RWPE2 (cell line): ENCODE results near the gene ETNK2.

Source experiments
- ATAC-seq: fragments of 200-7000 bp; cut with Tn5 transposase; 3 replicates; pipeline ENCODE4 v1.9.1; 2021; ENCODE audit warnings: low read depth
- DNase-seq: peaks from one replicate; pipeline ENCODE4 v3.0.0-alpha.2; 2020; ENCODE audit warnings: low spot score
- H3K27ac ChIP-seq: fragments of 450-650 bp; 2 replicates; pipeline ENCODE4 v1.5.1; 2017; ENCODE audit warnings: mild to moderate bottlenecking; ENCODE audit not compliant: poor library complexity, severe bottlenecking
- H3K27me3 ChIP-seq: fragments of 250-450 bp; sonication (Bioruptor Pico); 2 replicates; pipeline ENCODE4 v1.5.1; 2021; ENCODE audit warnings: mild to moderate bottlenecking, moderate library complexity; ENCODE audit not compliant: insufficient read depth, poor library complexity, severe bottlenecking
- H3K36me3 ChIP-seq: fragments of 250-450 bp; sonication (Bioruptor Pico); 2 replicates; pipeline ENCODE4 v1.5.1; 2020; ENCODE audit warnings: low read depth, mild to moderate bottlenecking, moderate library complexity
- H3K4me1 ChIP-seq: fragments of 250-450 bp; sonication (Bioruptor Pico); 2 replicates; pipeline ENCODE4 v1.5.1; 2021; ENCODE audit warnings: mild to moderate bottlenecking, moderate library complexity; ENCODE audit not compliant: insufficient read depth, poor library complexity, severe bottlenecking
- H3K4me3 ChIP-seq: fragments of 250-450 bp; sonication (Bioruptor Pico); 2 replicates; pipeline ENCODE4 v1.5.1; 2021; ENCODE audit warnings: mild to moderate bottlenecking, moderate library complexity; ENCODE audit not compliant: severe bottlenecking
- H3K9me3 ChIP-seq: fragments of 250-450 bp; sonication (Bioruptor Pico); 2 replicates; pipeline ENCODE4 v1.5.1; 2021; ENCODE audit warnings: mild to moderate bottlenecking, moderate library complexity; ENCODE audit not compliant: severe bottlenecking
- CTCF ChIP-seq: fragments of 450-650 bp; IDR thresholded peaks from one replicate; pipeline ENCODE4 v1.5.1; 2017; ENCODE audit warnings: mild to moderate bottlenecking, moderate library complexity; ENCODE audit not compliant: poor library complexity, severe bottlenecking

ETNK2 gene

GRCh38 chr1:204170494-204171155 is 18.8 kb upstream of the ETNK2 start:
- no peak for TF ChIP-seq CTCF
- peaks cover 18% of the 10 kb centered on the region for H3K4me1 ChIP-seq
- no peaks in the 10 kb centered on the region for H3K36me3 ChIP-seq
- no peak overlapping the region for H3K4me3 ChIP-seq
- peaks cover 24% of the 10 kb centered on the region for H3K9me3 ChIP-seq
- DNase-seq (no peak), ATAC-seq (no peak)
- peak overlapping the region; percentile 62 for H3K27ac ChIP-seq
- no peaks in the 10 kb centered on the region for H3K27me3 ChIP-seq

GRCh38 chr1:204169858-204170257 is 18.0 kb upstream of the ETNK2 start:
- no peak overlapping the region for H3K27ac ChIP-seq
- H3K4me1 ChIP-seq, result peaks cover 14% of the 10 kb centered on the region
- H3K27me3 ChIP-seq, result no peaks in the 10 kb centered on the region
- TF ChIP-seq CTCF, result no peak
- no peak for ATAC-seq
- no peak overlapping the region for H3K4me3 ChIP-seq
- H3K9me3 ChIP-seq, result peaks cover 24% of the 10 kb centered on the region
- DNase-seq, result no peak
- H3K36me3 ChIP-seq, result no peaks in the 10 kb centered on the region

GRCh38 chr1:204167730-204168129 is 15.9 kb upstream of the ETNK2 start:
- TF ChIP-seq CTCF, result no peak
- H3K36me3 ChIP-seq, result no peaks in the 10 kb centered on the region

GRCh38 chr1:204166219-204166618 is 14.4 kb upstream of the ETNK2 start, which contains the start of gene REN:
Gene REN, minus strand, starts transcription at chr1:204166337. Its CDS starts 44 bp downstream, at chr1:204166293.
- DNase-seq (no peak), ATAC-seq (no peak)
- TF ChIP-seq CTCF, result no peak

More at GRCh38 chr1:204167730-204168129, 15.9 kb upstream of the ETNK2 start:
- H3K27ac ChIP-seq, result no peak overlapping the region
- peaks cover 24% of the 10 kb centered on the region for H3K9me3 ChIP-seq
- DNase-seq (no peak), ATAC-seq (no peak)
- H3K27me3 ChIP-seq, result no peaks in the 10 kb centered on the region
- H3K4me1 ChIP-seq, result peaks cover 11% of the 10 kb centered on the region
- H3K4me3 ChIP-seq, result no peak overlapping the region

GRCh38 chr1:204162494-204163074 is 10.7 kb upstream of the ETNK2 start:
- H3K27me3 ChIP-seq, result no peaks in the 10 kb centered on the region
- ATAC-seq (peak; percentile 94), DNase-seq (no peak)
- H3K4me3 ChIP-seq, result no peak overlapping the region
- H3K9me3 ChIP-seq, result no peaks in the 10 kb centered on the region
- peak; percentile 99 for TF ChIP-seq CTCF
- peaks cover 2% of the 10 kb centered on the region for H3K4me1 ChIP-seq
- no peaks in the 10 kb centered on the region for H3K36me3 ChIP-seq
- H3K27ac ChIP-seq, result no peak overlapping the region

More at GRCh38 chr1:204166219-204166618, 14.4 kb upstream of the ETNK2 start, which contains the start of gene REN:
- H3K27ac ChIP-seq, result no peak within 1 kb of the TSS
- no peaks in the 10 kb centered on the region for H3K36me3 ChIP-seq
- no peaks in the 10 kb centered on the region for H3K27me3 ChIP-seq
- H3K4me1 ChIP-seq, result peaks cover 3% of the 10 kb centered on the region
- peaks cover 21% of the 10 kb centered on the region for H3K9me3 ChIP-seq
- no peak within 1 kb of the TSS for H3K4me3 ChIP-seq
